CD4-positive, alpha-beta T cell treated with Interleukin-6 at 100 ng/mL for 8 hours (primary cell): Measurements from ENCODE around the gene ABCG1.

Experiments used
- DNase-seq: peaks from one replicate; pipeline ENCODE4 v3.0.0-alpha.2; 2020; ENCODE audit warnings: mixed read lengths, low spot score

ABCG1 gene

DNA sequence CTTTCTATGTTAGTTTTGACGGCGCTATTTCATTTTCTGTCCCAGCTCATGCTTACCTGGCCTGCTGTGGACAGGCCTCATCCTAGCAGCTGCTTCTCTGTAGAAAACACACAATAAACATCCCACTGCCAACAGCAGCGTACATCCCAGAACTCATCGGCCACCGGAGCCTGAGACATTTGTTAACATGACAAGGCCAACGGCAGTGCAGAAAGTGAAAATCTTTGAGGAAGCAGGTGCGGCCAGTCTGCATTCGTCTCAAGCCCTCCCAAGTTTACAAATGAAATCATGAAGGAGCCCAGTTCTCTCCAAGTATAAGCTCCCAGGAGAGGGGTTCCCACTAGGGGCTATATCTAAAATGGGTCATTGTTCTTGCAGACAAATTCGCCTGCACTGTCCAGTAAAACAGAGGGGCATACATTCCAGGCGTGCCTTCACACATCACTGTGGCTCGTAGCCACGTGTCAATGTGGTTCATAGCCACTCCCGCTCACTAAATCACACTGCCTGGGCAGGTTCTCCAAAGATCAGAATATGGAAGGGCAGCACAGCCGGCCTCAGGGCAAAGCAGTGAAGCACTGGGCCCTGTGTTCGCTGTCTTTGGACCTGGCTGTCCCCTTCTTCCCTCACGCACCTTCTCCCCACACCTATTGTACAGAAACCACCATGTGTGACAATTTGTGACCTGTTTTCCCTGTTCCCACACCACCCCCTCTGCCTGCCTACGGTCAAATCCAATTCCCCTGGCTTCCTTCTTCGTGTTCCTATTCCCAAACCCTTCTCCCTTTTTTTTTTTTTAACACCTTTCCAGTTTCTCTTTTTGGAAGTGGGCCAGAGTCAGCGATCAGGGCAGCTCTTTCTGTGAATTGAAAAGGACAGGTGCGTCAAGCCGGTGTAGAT lies 27.0 kb upstream of the ABCG1 start:
- DNase-seq = no peak

DNA sequence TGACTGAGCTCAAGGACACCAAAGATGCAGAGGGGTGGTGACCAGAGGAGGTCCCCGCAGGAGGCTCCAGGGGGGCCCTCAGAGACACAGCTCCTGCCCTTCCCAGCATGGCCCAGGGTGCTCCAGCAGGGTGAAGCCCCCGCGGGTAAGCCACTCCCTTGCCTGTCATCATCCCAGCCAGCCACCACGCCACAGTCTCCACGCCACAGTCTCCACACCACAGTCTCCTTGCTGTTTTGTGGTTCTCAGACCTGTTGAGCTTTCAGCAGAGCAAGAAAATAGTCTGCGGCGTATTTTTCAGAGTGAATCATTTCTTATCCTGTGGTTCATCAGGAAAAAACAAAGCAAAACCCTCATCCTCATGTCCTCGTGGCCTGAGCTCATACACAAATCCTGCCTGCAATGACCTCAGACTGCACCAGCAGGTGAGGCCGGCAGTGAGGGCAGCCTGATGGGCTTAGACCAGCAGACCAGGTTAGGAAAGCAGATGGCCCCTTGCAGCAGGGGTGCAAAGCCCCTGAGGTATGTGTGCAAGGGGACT lies 25.7 kb upstream of the ABCG1 start:
- peak; percentile 67 for DNase-seq

DNA sequence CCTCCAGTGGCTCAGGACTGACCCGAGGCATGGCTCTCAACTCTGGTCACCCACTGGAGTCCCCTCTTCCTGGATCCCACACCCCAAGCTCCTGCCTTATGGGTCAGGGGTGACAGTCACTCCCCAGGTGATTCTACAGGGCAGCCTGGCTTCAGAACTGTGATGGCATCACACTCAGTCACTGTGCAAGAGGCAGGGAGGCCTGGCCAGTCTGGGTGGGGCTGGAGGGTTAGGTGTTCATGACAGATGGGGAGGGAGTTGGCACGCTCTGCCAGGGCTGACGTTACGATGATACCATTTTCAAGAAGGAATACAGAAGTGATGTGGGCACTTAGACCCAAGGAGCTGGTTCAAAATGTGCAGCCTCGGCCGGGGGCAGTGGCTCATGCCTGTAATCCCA lies 25.2 kb upstream of the ABCG1 start:
- DNase-seq = no peak

DNA sequence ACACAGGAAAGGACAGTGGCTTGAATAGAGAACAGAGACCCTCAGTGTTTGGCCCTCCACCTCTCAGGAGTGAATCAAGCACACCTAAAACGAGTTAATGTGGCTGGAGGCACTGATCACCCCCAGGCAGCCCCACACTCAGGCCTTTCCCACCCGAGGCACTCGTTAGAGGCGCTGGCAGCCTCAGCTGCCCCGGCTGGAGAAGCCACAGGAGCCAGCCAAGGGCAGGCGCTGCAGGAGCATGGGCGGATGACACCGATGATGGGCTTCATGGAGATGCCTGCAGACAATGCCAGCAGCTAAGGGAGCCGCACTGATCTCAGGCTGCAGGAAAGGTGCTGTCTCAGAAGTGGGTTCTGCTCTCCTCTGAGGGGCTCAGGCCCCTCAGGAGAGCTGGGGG lies 24.1 kb upstream of the ABCG1 start:
- DNase-seq = no peak

DNA sequence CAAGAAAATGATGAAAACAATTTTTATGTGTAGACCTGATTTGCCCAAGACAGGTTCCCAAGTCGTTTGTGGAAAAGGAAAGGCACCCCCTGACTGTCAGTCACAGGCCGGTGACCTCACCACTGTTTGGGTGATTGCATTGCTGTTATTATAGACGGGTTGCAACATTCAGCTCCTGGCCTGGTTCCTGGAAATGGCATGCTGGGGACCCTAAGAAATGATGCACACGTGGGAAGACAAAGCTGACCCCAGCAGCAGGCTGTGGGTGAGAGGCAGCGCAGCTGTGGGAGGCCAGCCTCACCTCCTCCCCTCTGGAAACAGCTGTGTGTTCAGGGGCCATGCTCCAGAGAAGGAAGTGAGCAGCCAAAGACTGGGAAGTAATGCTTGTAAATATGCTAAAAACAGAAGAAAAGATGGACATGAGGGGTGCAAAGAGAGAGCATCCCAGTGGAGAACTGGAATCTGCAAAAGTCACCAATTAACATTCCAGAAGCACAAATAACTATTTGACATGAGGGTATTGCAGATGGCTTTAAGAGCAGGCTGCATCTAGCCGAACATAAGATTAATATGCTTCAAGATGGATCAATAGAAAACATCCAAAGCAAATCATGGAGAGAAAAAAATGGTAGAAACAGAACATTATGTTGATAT lies 23.4 kb upstream of the ABCG1 start:
- no peak for DNase-seq

DNA sequence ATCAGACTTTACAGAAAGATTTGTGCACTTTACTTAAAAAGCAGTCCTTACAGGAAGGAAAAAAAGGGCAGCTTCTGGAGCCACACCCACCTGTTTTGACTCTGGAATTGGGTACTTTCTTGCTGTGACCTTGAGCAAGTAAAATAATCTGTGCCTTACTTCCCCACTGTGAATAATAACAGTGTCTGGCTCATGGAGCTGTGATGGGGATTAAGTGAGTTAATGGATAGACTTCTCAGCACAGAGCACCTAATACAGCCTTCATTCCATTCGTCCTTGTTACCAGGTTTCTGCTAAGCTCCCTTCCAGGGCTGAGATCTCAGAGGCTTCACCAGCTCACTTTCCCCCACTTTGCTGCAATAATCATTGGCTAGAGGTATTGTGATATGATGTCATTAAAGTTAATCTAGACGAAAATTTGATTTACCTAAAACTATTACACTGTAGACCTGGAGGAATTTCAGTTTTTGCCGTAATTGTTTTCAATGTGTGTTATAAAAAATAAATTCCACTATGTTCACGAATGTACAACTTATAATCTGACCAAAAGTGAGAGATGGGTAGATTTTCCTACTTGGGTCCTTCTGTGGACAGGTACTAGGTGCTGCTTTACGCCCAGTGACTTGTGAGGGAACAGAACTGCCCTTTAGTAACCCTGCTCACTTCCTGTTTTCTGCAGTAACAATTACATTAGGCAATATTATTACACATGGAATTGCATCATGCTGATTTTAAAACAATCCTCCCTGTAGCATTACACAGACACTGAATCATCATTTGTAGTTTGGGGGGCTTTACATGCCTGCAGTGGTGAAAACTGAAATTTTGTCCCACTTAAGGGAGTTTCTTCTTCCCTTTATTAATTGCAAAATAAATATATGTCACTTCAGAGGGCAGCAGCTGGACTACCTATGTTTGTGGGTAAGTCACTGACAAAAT lies 19.7 kb upstream of the ABCG1 start:
- DNase-seq = peak; percentile 61

DNA sequence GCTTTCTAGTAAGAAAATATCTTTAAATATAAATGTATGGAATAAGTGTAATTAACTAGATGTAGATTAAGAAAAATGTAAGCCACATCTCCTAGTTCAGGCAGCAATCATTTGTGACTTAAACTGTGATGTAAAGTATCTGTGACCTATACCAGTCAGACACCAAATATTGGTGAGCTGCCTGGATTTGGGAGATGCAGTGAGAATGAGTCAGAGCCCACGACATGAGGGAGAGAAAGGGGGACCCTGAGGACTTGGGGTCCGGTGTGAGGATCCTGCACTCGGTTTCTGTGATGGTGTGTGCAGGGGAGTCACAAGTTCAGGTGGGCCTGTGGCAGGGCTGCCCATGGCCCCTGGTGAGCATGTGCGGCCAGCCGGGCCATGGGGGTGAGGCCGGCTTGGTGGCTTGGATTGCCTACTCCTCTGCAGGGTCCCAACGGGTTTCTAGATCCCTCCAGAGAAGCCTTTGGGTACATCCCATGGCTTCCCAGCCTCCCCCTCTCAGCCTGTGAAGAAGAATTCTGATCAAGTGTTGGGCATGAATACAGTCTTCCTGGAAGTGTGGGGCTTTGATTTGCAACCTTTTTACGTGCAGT lies 19.0 kb upstream of the ABCG1 start:
- no peak for DNase-seq

DNA sequence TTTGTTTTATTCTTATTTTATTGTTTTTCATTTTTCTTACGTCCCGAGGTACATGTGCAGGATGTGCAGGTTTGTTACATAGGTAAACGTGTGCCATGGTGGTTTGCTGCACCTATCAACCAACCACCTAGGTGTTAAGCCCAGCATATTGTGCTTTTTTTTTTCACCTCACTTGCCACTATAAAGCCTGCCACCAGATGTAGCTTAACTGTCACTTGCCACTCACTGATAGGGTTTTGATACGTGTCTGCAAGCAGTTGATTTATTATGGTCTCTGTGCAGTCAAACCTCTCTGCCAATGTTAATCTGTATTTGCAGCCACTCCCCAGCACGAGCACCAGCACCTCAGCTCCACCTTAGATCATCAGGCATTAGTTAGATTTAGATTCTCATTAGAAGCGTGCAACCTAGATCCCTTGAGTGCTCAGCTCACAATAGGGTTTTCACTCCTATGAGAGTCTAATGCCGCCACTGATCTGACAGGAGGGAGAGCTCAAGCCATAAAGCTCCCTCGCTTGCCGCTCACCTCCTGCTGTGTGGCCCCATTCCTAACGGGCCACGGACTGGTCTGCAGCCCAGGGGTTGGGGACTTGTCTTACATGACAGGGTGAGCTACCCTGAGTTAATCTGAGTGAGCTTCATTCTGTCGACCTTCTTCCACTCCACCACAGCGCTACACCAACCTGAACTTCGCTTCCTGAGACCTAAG lies 17.9 kb upstream of the ABCG1 start:
- DNase-seq = peak; percentile 29

DNA sequence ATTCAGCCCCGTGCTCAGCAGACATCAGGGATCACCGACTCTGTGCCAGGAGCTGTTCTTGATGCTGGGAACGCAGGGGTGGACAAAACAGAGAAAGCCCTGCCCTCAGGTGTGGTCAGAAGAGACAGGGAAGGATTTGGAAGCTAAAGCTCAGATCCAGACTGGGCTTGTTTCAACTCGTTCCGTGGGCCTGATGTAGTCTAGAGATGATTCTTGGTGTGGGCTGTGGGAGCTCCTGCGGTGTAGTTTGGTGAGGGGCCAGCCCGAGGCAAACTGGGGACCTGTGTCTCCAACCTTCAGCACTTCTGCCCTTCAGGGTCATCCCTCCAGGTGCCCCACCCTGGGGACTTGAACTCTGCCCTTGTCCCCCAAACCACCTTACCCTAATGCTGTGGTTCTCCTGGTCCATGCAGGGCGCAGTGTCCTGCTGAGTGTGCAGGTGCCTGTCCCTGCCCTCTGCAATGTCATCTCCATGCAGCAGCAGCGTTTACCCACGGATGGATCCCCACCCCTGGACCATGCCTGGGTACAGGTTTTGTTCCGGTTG lies 17.3 kb upstream of the ABCG1 start:
- no peak for DNase-seq

DNA sequence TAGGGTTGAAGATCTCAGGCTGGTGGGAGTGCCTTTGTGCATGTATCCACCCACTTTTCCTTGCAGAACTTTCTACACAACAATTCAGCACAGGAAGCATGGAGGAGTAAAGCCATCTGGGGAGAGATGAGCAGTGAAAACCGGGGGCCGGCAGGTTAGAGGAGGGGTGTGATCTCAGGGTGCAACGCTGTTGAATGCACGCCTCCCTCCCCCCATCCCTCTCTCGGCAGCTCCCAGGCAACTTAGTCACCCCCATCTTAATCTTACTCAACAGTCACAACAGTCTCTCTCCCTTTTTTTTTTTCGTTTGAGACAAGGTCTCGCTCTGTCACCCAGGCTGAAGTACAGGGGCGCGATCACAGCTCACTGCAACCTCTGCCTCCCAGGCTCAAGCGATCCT lies 16.6 kb upstream of the ABCG1 start:
- DNase-seq = no peak

DNA sequence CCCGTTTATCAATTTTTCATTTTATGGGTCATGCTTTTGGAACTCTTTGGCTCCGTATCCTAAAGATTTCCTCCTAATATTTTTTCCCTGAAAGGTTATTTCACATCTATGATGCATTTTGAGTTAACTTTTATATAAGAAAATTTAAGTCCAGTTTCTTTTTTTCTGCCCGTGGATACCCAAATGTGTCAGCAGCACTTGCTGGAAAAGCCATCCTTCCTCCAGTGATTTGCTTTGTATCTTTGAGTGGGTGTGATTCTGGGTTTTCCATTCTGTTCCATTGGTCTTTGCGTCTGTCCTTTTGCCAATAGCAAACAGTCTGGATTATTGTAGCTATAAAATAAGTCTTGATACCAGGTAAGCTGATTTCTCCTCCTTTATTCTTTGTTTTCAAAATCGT lies 15.6 kb upstream of the ABCG1 start:
- no peak for DNase-seq

DNA sequence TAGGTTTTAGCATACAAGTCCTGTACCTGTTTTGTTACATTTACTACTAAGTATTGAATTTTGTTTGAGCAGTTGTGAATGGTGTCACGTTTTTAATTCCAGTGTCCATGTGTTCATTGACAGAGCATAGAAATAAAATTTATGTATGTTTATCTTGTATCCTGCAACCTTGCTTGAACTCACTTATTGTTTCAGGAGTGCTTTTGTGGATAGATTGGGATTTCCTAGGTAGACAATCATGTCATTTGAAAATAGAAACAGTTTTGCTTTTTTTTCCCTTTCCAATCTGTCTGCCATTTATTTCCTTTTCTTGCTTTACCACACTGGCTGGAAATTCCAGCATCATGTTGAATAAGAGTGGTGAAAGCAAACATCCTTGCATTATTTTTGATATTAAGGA lies 15.0 kb upstream of the ABCG1 start:
- no peak for DNase-seq

DNA sequence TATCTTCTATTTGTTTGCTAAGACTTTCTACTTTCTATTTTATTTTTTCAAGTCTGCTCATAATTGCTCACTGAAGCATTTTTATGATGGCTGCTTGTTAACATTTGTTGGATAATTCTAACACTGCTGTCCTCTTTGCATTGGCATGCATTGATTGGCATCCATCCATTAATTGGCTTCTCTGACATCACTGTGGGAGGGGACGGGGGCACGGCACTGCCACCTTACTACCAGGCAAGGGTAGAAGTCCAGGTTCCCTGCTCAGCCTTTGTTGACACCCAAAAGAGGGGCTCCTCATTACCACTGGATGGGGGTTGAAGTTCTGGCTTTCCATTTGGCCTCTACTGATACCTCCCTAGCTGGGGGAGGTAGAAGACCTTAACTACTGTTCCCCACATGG lies 11.5 kb upstream of the ABCG1 start:
- DNase-seq = no peak

DNA sequence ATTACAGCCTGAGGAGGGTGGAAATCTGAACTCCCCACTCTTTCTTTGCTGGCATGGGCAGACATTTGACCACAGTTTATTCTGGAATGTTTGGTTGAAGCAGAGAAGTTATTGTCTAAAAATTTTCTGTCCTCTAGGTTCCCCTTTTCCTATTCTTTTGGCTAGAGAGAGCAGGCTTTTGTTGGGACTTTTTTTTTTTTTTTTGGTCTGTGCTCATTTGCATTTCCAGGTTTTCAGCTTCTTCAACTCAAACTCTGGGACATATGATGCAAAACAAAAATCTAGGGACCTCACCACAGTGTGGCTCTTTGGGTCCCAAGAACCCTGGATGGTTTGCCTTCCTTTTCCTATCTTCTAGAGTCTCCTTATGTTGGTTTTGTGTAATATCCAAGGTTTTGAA lies 10.9 kb upstream of the ABCG1 start:
- no peak for DNase-seq

DNA sequence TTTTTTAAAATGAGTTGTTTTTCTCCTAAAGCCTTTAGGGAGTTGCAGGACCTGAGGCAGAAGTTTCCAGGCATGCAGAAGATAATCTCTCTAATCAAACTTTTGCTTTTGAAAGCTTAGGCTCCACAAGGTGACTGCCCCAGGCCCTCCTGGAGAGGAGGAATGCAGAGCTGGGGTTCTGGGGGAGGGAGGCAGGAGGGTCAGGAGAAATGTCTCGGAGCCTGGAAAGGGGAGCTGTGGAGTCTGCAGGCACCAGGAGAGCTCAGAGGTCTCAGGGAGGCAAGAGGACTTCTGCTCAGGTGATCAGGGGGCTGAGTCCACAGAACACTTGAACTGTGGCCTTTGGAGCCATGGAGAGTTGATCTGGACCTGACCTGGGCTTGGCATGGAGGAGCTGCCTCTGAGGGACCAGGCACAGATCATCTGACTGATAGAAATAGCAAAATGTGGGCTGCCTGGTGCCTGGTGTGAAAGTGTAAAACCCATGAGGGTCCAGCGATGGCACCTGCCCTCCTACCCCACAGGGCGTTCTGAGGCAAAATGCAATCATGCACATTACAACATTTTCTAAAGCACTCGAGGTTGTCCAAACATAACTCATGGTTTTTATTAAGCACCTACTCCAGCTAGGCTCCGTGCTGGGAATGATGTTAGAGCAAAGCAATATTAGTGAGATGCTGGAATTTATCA lies 10.0 kb upstream of the ABCG1 start:
- no peak for DNase-seq

DNA sequence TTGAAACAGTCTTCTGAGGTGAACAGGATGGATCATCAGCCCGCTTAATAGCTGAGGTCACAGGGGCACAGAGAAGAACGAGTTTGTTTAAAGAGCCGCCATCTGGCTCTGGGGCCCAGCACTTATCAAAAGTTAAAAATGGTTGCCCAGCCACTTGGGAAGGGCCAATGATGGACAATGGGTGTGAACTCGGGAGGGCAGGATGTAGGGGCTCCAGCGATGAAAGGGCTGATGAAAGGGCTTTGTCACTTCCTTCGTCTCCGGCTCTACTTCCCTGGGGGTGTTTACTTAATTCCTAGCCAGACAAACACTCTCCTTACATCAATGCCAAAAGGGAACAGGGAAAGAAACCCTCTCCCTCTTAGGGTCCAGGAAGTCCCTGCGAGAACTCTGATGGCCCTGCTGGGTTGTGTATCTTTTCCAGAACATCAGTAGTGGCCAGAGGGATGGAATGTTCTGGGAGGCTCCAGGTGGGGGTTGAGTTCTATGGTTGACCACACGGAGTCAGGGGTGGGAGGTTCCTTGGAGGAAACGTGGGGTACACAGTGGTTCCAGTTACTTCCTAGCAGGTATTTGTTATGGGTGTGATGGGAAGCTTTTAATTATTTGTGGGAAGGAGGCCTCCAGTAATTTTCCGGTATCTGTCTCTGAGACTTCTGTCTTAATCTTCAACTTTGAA lies 9.0 kb upstream of the ABCG1 start:
- DNase-seq = no peak

DNA sequence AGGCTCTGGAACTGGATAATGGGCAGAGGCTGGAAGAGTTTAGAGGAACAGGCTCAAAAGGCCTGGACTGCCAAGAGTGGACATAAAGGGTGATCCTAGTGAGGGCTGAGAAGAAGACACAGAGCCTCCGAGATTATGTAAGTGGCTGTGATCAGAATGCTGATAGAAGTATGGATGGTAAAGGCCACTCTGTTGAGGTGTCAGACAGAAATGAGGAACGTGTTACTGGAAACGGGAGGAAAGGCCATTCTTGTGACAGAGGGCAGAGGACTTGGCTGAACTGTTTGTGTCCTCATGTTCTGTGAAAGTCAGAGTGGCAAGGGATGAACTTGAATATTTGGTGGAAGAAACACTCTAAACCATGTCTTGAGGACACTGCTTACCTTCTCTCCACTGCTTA lies 6.7 kb upstream of the ABCG1 start:
- DNase-seq = no peak

DNA sequence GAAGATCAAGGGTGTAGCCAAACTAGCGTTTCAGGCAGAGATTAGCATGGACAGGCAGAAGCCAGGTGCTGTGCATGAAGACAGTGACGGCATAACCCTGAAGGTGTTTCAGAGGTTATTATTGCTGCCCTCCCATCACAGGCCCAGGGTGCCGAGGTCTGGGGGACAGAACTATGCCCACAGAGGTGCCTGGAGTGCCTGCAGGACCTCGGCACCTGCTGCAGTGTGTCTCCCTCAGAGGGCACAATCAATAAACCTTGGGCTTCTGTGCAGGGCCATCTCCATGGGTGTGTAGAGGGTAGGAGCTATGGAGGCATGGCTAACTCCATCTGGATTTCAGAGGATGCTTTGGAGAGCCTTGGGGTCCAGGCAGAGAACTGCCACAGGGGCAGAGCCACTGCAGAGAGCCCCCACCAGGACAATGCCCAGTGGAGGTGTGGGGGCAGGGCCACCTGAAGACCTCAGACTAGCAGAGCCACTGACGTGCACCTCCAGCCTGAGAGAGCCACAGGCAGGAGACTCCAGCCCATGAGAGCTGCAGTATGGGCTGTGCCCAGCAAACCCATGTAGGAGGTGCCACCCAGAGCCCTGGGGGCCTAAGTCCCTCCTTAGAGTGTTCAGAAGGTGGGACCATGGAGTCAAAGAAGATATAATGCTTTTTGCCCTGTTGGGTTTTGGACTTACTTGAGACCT lies 5.7 kb upstream of the ABCG1 start:
- no peak for DNase-seq

DNA sequence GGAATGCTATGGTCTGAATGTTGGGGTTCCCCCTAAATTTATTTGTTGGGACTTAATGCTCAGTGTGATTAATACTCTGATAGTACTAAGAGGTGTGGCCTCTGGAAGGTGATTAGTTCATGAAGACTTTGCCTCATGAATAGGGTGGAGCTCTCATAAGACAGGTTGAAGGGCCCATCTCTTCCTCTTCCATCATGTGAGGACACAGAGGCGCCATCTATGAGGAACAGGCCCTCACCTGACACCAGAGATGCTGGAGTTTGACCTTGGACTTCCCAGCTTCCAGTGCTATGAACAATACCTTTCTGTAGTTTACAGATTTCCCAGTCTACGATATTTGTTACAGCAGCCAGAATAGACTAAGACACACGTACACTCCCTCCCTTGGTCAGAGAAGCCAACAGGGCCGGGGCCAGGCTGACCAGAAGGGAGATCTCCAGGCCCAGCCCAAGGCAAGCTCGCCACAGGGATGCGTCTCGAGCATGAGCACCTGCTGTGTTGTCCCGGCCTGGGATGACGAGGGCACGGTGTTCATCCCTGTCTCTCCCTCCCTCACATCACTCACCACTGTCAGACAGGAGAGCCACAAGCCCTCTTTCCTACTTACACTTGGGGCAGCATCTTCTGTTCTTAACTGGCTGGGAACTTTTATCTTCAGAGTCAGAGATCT lies 4.7 kb upstream of the ABCG1 start:
- DNase-seq = no peak
